Neuronal stem cell (in vitro differentiated cells): ENCODE results near the gene MAPK11.

Source experiments
- DNase-seq: peaks from one replicate; pipeline ENCODE4 v3.0.0-alpha.2; 2013; ENCODE audit warnings: low spot score
- H2AFZ ChIP-seq: one replicate; pipeline ENCODE4 v1.6.1; 2013; ENCODE audit warnings: mild to moderate bottlenecking, low read length, inconsistent platforms
- H2AK5ac ChIP-seq: 2 replicates; pipeline ENCODE4 v1.6.1; 2013; ENCODE audit warnings: low read depth, mild to moderate bottlenecking, inconsistent platforms, low read length, moderate library complexity, mixed read lengths
- H2BK120ac ChIP-seq: 2 replicates; pipeline ENCODE4 v1.6.1; 2013; ENCODE audit warnings: low read depth, mild to moderate bottlenecking, inconsistent platforms, low read length, moderate library complexity, mixed read lengths
- H2BK12ac ChIP-seq: one replicate; pipeline ENCODE4 v1.6.1; 2013; ENCODE audit warnings: low read length, inconsistent platforms
- H2BK15ac ChIP-seq: 2 replicates; pipeline ENCODE4 v1.6.1; 2013; ENCODE audit warnings: mild to moderate bottlenecking, low read length, inconsistent platforms, mixed read lengths
- H2BK5ac ChIP-seq: one replicate; pipeline ENCODE4 v1.6.1; 2013; ENCODE audit warnings: inconsistent platforms, mild to moderate bottlenecking, low read length, moderate library complexity
- H3K14ac ChIP-seq: one replicate; pipeline ENCODE4 v1.6.1; 2013; ENCODE audit warnings: low read length, inconsistent platforms
- H3K18ac ChIP-seq: 2 replicates; pipeline ENCODE4 v1.6.1; 2013; ENCODE audit warnings: low read length, inconsistent platforms
- H3K23ac ChIP-seq: 2 replicates; pipeline ENCODE4 v1.6.1; 2013; ENCODE audit warnings: low read depth, mild to moderate bottlenecking, mixed read lengths, low read length, inconsistent platforms; ENCODE audit not compliant: poor library complexity
- H3K27ac ChIP-seq: replicated peaks from 3 replicates; pipeline ENCODE4 v1.5.1; 2013; ENCODE audit warnings: low read length, inconsistent platforms
- H3K27me3 ChIP-seq, 3 experiments: 2 replicates each; pipeline ENCODE4 v1.6.1; 2013; ENCODE audit warnings: low read length in 3 of 3, mild to moderate bottlenecking in 2 of 3, inconsistent platforms in 1 of 3, low read depth in 1 of 3, mixed read lengths in 1 of 3, moderate library complexity in 1 of 3; ENCODE audit not compliant: control insufficient read depth in 3 of 3, insufficient read depth in 3 of 3
- H3K36me3 ChIP-seq, 2 donors: replicated peaks in 1 of 2; 2 replicates each; pipeline ENCODE4 v1.6.1; 2013; ENCODE audit warnings: low read length in 2 of 2; ENCODE audit not compliant: control insufficient read depth in 2 of 2, insufficient read depth in 2 of 2
- H3K4ac ChIP-seq: 2 replicates; pipeline ENCODE4 v1.6.1; 2013; ENCODE audit warnings: inconsistent platforms, mild to moderate bottlenecking, low read length, moderate library complexity
- H3K4me1 ChIP-seq, 2 donors: 1 replicate in 1 of 2; 2 replicates in 1 of 2; pipeline ENCODE4 v1.6.1; 2013; ENCODE audit warnings: low read length in 2 of 2, low read depth in 1 of 2; ENCODE audit not compliant: control insufficient read depth in 2 of 2, insufficient read depth in 1 of 2
- H3K4me2 ChIP-seq: one replicate; pipeline ENCODE4 v1.6.1; 2013; ENCODE audit warnings: mild to moderate bottlenecking, low read length, inconsistent platforms; ENCODE audit not compliant: insufficient read depth, poor library complexity, severe bottlenecking
- H3K4me3 ChIP-seq, 2 donors: 2 replicates each; pipeline ENCODE4 v1.5.1; 2013; ENCODE audit warnings: low read length in 2 of 2, mild to moderate bottlenecking in 2 of 2, inconsistent platforms in 1 of 2, moderate library complexity in 1 of 2
- H3K79me1 ChIP-seq: one replicate; pipeline ENCODE4 v1.6.1; 2013; ENCODE audit warnings: low read depth, mild to moderate bottlenecking, inconsistent platforms, low read length, moderate library complexity
- H3K9ac ChIP-seq: one replicate; pipeline ENCODE4 v1.6.1; 2013; ENCODE audit warnings: mild to moderate bottlenecking, low read depth, low read length, inconsistent platforms; ENCODE audit not compliant: poor library complexity
- H3K9me3 ChIP-seq, 2 donors: replicated peaks in 1 of 2; 2 replicates each; pipeline versions ENCODE3 to v1.6.1; 2013; ENCODE audit warnings: low read length in 2 of 2, mild to moderate bottlenecking in 2 of 2, inconsistent platforms in 1 of 2, low read depth in 1 of 2, mixed read lengths in 1 of 2, moderate library complexity in 1 of 2; ENCODE audit not compliant: control insufficient read depth in 2 of 2, insufficient read depth in 1 of 2
- H4K8ac ChIP-seq: one replicate; pipeline ENCODE4 v1.6.1; 2013; ENCODE audit warnings: low read depth, mild to moderate bottlenecking, inconsistent platforms, low read length, moderate library complexity
- H4K91ac ChIP-seq: one replicate; pipeline ENCODE4 v1.6.1; 2013; ENCODE audit warnings: low read length, low read depth, mild to moderate bottlenecking, inconsistent platforms; ENCODE audit not compliant: poor library complexity
- WGBS, 2 donors: extraction: QIAGEN DNeasy Blood & Tissue Kit; methylation state at CpG; one replicate each; pipeline ENCODE4 v1.1.7; 2013; ENCODE audit warnings: missing lambda C conversion rate in 2 of 2, mixed read lengths in 1 of 2; ENCODE audit not compliant: insufficient read length in 2 of 2, insufficient replicate concordance in 1 of 2; ENCODE audit errors: extremely low coverage in 2 of 2; 5-methylcytosine and 5-hydroxymethylcytosine counted together

MAPK11 gene

DNA sequence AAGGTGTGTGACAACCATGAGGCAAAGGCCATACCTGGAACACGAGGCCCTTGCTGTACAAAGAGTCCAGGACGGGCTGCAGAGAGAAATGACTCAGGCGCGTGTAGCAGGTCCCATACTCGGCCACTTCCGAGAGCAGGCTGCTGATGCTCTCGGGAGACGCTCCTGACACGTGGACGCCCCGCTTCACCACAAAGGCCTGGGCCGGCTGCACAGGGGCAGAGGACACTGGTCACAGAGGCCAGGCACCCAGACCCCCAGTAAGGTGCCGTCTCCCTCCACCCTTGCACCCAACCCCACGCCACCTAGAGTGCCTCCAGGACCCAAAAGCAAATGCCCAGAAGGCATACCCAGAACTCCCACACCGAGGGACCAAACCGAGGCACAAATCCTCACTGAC is 40.8 kb downstream of the MAPK11 start:
- Histone ChIP-seq H4K91ac (no peak overlapping the region), H2AFZ (no peak overlapping the region), H3K4me3 (no peak overlapping the region), H3K14ac (no peak overlapping the region), H4K8ac (no peak overlapping the region), H2BK12ac (no peak overlapping the region), H2BK5ac (peak overlapping the region; percentile 53), H2AK5ac (no peak overlapping the region), H3K18ac (no peak overlapping the region), H3K4me1 (no peaks in the 10 kb centered on the region), H3K27me3 (no peaks in the 10 kb centered on the region), H3K9ac (no peak overlapping the region), H3K27ac (no peak overlapping the region), H2BK15ac (no peak overlapping the region), H3K4ac (no peak overlapping the region), H3K36me3 (peaks cover 11 to 42% of the 10 kb centered on the region in 2 donors), H3K79me1 (peaks cover 24% of the 10 kb centered on the region), H3K9me3 (no peaks in the 10 kb centered on the region), H2BK120ac (no peak overlapping the region), H3K4me2 (no peak overlapping the region), H3K23ac (no peak overlapping the region)
- WGBS, 2 donors: no CpG with 5 or more reads among the region's 16 CpGs
- no peak for DNase-seq

DNA sequence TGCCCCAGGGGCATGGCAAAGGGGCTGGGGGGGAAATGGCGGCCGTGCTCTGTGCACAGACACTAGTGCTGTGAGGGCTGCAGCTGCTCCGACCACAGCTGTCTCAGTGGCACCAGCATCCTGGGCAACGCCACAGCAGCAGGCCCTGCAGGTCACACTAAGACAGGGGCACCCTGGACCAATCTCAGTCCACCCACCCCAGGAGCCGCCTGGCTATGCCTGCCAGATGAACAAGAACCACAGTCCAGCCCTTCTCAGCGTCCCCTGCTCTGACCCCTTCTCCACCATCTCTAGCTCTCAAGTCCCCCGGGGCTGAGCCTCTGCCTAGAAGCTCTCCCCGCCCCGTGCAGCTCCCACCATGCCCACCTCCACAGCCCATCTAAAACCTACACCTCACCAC is 41.8 kb downstream of the MAPK11 start:
- no CpG with 5 or more reads among the region's 9 CpGs for WGBS, 2 donors
- Histone ChIP-seq H3K14ac (peak overlapping the region; percentile 38), H3K27ac (no peak overlapping the region), H2BK15ac (no peak overlapping the region), H3K4me1 (no peaks in the 10 kb centered on the region), H4K8ac (no peak overlapping the region), H3K9ac (no peak overlapping the region), H3K79me1 (peaks cover 21% of the 10 kb centered on the region), H3K4me2 (no peak overlapping the region), H2AFZ (no peak overlapping the region), H3K23ac (peak overlapping the region; percentile 55), H2AK5ac (no peak overlapping the region), H3K36me3 (peaks cover 18 to 48% of the 10 kb centered on the region in 2 donors), H3K9me3 (no peaks in the 10 kb centered on the region), H4K91ac (no peak overlapping the region), H3K4ac (no peak overlapping the region), H3K27me3 (no peaks in the 10 kb centered on the region), H2BK5ac (no peak overlapping the region), H2BK12ac (no peak overlapping the region), H3K4me3 (no peak overlapping the region), H3K18ac (no peak overlapping the region), H2BK120ac (no peak overlapping the region)
- no peak for DNase-seq

DNA sequence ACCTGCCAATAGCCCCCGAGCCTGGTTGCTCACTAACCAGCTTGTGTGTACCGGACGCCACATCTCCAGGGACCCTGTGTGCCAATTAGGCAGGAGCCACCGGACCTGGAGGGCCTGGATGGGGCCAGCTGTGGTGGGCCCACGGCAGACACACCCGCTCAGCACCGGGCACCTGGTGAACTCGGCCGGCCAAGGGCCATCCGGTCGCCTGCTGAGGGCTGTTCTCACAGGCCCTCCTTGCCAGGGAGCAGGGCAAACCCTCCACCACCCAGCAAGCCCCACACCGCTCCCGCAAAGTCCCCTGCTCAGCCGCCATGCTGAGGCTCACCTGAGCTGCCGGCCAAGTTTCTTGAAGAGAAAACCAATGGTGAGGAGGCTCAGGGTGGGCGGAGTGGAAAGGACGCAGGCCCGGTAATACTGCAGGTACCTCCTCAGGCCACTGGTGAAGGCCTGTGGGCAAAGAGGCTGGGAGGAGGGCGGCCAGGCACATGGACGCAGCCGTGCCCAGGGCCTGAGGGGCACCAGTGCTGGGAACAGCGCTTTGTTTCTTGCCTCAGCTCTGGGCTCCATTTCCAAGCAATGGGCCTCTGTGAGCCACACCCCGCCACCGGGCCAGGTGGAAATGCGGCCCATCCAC is 42.5 kb downstream of the MAPK11 start:
- Histone ChIP-seq H3K9me3 (no peaks in the 10 kb centered on the region), H4K91ac (no peak overlapping the region), H3K4me1 (no peaks in the 10 kb centered on the region), H3K4ac (no peak overlapping the region), H2AFZ (no peak overlapping the region), H3K18ac (no peak overlapping the region), H2BK120ac (no peak overlapping the region), H2AK5ac (no peak overlapping the region), H3K27ac (no peak overlapping the region), H4K8ac (no peak overlapping the region), H3K9ac (no peak overlapping the region), H3K36me3 (peaks cover 21 to 48% of the 10 kb centered on the region in 2 donors), H2BK5ac (no peak overlapping the region), H3K4me3 (no peak overlapping the region), H3K4me2 (no peak overlapping the region), H3K14ac (no peak overlapping the region), H2BK12ac (no peak overlapping the region), H3K27me3 (no peaks in the 10 kb centered on the region), H2BK15ac (no peak overlapping the region), H3K23ac (no peak overlapping the region), H3K79me1 (peaks cover 21% of the 10 kb centered on the region)
- no CpG with 5 or more reads among the region's 25 CpGs for WGBS, 2 donors
- no peak for DNase-seq

DNA sequence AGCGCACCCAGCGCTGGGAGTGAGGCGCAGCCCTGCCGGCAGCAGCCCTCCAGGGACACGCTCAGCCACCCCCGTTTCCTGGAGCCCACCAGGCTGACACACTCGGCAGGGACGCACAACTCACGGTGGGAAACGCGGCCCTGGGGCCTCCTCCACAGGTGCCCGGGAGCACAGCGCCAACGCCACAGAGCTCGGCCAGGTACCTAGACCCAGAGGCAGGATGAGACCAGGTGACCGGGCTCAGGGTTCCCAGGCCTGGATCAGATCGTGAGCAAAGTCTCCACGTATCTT is 43.4 kb downstream of the MAPK11 start:
- H3K9ac ChIP-seq: peak overlapping the region; percentile 44
- WGBS, 2 donors: no CpG with 5 or more reads among the region's 18 CpGs
- peak overlapping the region; percentile 48 for H3K18ac ChIP-seq
- no peak overlapping the region for H2AK5ac ChIP-seq
- no peak overlapping the region for H2BK15ac ChIP-seq
- H2BK5ac ChIP-seq: no peak overlapping the region
- no peaks in the 10 kb centered on the region for H3K9me3 ChIP-seq
- no peak overlapping the region for H3K27ac ChIP-seq
- H4K8ac ChIP-seq: peak overlapping the region; percentile 43
- H4K91ac ChIP-seq: no peak overlapping the region
- no peak overlapping the region for H3K23ac ChIP-seq
- H3K4me1 ChIP-seq: no peaks in the 10 kb centered on the region
- peaks cover 21% of the 10 kb centered on the region for H3K79me1 ChIP-seq
- no peak overlapping the region for H3K4ac ChIP-seq
- DNase-seq: no peak
- no peaks in the 10 kb centered on the region for H3K27me3 ChIP-seq
- H2BK12ac ChIP-seq: no peak overlapping the region
- no peak overlapping the region for H3K4me3 ChIP-seq
- H3K36me3 ChIP-seq: peaks cover 29 to 56% of the 10 kb centered on the region in 2 donors
- no peak overlapping the region for H2BK120ac ChIP-seq
- no peak overlapping the region for H3K4me2 ChIP-seq
- H2AFZ ChIP-seq: no peak overlapping the region
- no peak overlapping the region for H3K14ac ChIP-seq
